PC-3 (cell line): ENCODE measurements around the gene AADACL4. TPM values are rescaled to one million over a fixed set of nuclear protein-coding genes. Genes with fewer than 3 reads are reported as not detected.

ENCODE experiments used
- ATAC-seq: fragments of 200-7000 bp; cut with Tn5 transposase; 2 replicates; pipeline ENCODE4 v1.9.1; 2020; ENCODE audit warnings: mild to moderate bottlenecking, moderate library complexity
- BruUV-seq: library from RNA; stranded (reverse); fragments of 400-500 nt; replicated peaks from 2 replicates; lab custom pipeline; 2021; lab: Mats Ljungman, UMichigan
- CTCF ChIA-PET: fragments of 300-600 bp; sonication (Branson Sonifier 250); formaldehyde crosslinking; loops from one replicate; lab custom pipeline; 2022; ENCODE audit warnings: antibody characterized with exemption; lab: Charles Lee
- POLR2A ChIA-PET: fragments of 300-600 bp; sonication (Branson Sonifier 250); formaldehyde crosslinking; loops from one replicate; lab custom pipeline; 2022; ENCODE audit warnings: antibody characterized with exemption; ENCODE audit not compliant: unreplicated experiment; lab: Charles Lee
- DNase-seq: peaks from one replicate; pipeline ENCODE4 v3.0.0-alpha.2; 2015
- H2AFZ ChIP-seq: fragments of 300-600 bp; sonication (generic); 2 replicates; pipeline ENCODE4 v1.6.0; 2016; ENCODE audit warnings: antibody characterized with exemption, low read length
- H3F3A ChIP-seq: fragments of 300-600 bp; sonication (generic); one replicate; pipeline ENCODE4 v1.6.0; 2017; ENCODE audit warnings: antibody characterized with exemption, low read length, control low read depth, mild to moderate bottlenecking; ENCODE audit not compliant: unreplicated experiment
- H3K27ac ChIP-seq: fragments of 300-600 bp; sonication (generic); 2 replicates; pipeline ENCODE4 v1.5.1; 2016; ENCODE audit warnings: mild to moderate bottlenecking, low read length
- H3K27me3 ChIP-seq: fragments of 300-600 bp; sonication (generic); 2 replicates; pipeline ENCODE4 v1.6.1; 2016; ENCODE audit warnings: low read length, mixed read lengths
- H3K36me3 ChIP-seq: fragments of 300-600 bp; sonication (generic); 2 replicates; pipeline ENCODE4 v1.6.1; 2016; ENCODE audit warnings: low read depth, mixed run types, low read length, mixed read lengths
- H3K4me1 ChIP-seq: fragments of 300-600 bp; sonication (generic); 2 replicates; pipeline ENCODE4 v1.5.1; 2016; ENCODE audit warnings: low read length; ENCODE audit not compliant: insufficient read depth
- H3K4me2 ChIP-seq: fragments of 300-600 bp; sonication (generic); 2 replicates; pipeline ENCODE4 v1.6.0; 2016; ENCODE audit warnings: low read length
- H3K4me3 ChIP-seq: fragments of 300-600 bp; sonication (generic); 2 replicates; pipeline ENCODE4 v1.5.1; 2016; ENCODE audit warnings: mild to moderate bottlenecking, low read length, mixed read lengths
- H3K79me2 ChIP-seq: fragments of 300-600 bp; sonication (generic); 2 replicates; pipeline ENCODE4 v1.6.1; 2017; ENCODE audit warnings: low read length, mixed read lengths
- H3K9ac ChIP-seq: fragments of 300-600 bp; sonication (generic); 2 replicates; pipeline ENCODE4 v1.6.0; 2016; ENCODE audit warnings: mild to moderate bottlenecking, low read length
- H3K9me2 ChIP-seq: fragments of 300-600 bp; sonication (generic); replicated peaks from 2 replicates; pipeline ENCODE4 v1.6.1; 2016; ENCODE audit warnings: mixed run types, low read length, mixed read lengths
- H3K9me3 ChIP-seq: fragments of 300-600 bp; sonication (generic); 2 replicates; pipeline ENCODE4 v1.6.1; 2016; ENCODE audit warnings: low read length, mixed read lengths
- H4K20me1 ChIP-seq: fragments of 300-600 bp; sonication (generic); 2 replicates; pipeline ENCODE4 v1.6.1; 2016; ENCODE audit warnings: low read length, mixed read lengths
- EZH2 ChIP-seq: fragments of 300-600 bp; sonication (generic); IDR thresholded peaks from one replicate; pipeline ENCODE4 v1.6.1; 2017; ENCODE audit warnings: antibody characterized with exemption, mild to moderate bottlenecking, low read length; ENCODE audit not compliant: unreplicated experiment
- EZH2phosphoT487 ChIP-seq: fragments of 300-600 bp; sonication (generic); IDR thresholded peaks from 2 replicates; pipeline ENCODE4 v1.6.1; 2018; ENCODE audit warnings: mild to moderate bottlenecking, antibody characterized with exemption, low read length, borderline replicate concordance
- intact Hi-C: fragments of 100-400 bp; cut with micrococcal nuclease; formaldehyde crosslinking; loops from 2 replicates; pipeline ENCODE4 v1.9.0; 2023
- total RNA-seq: library from RNA; depleted of rRNA; stranded (reverse); fragments of >200 nt; gene quantifications from 2 replicates; pipeline ENCODE4 v1.2.3, GENCODE V29; 2014
- TF ChIP-seq, protein P1 (sequence below): fragments of 300-600 bp; sonication (generic); conservative IDR thresholded peaks from 2 replicates; pipeline ENCODE4 v1.5.1; 2017; ENCODE audit warnings: antibody characterized with exemption, low read depth, mild to moderate bottlenecking, low read length

AADACL4 gene
- total RNA-seq, 1 experiment from 2014 or later, result not detected

DNA sequence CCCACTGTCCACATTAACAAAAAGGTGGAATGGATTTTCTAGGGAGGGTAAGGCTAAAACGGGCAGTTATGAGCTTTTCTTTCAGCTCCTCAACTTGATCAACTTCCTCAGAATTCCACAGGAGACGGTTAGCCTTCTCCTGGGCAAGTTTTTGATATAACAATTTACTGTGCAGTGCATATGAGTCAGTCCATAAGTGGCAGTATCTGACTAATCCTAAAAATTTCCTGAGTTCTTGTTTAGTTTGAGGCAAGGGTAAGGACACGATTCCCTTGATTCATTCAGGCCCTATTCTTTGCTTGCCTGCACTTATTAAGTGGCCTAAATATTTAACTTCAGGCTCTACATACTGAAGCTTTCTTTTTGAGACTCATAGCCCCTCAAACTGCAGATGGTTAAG, 65.8 kb downstream of the AADACL4 start:
- no peak overlapping the region for H3K9ac ChIP-seq
- BruUV-seq, result no TSS peak
- H3K9me2 ChIP-seq, result no peaks in the 10 kb centered on the region
- no peaks in the 10 kb centered on the region for H3K4me1 ChIP-seq
- POLR2A ChIA-PET, result no interaction called here
- H3K79me2 ChIP-seq, result no peaks in the 10 kb centered on the region
- intact Hi-C loops, result no loop called here
- CTCF ChIA-PET, result no interaction called here
- no peaks in the 10 kb centered on the region for H3K36me3 ChIP-seq
- ATAC-seq (no peak), DNase-seq (no peak)
- no peak overlapping the region for H3K4me3 ChIP-seq
- no peak for TF ChIP-seq EZH2phosphoT487
- TF ChIP-seq, protein P1, sequence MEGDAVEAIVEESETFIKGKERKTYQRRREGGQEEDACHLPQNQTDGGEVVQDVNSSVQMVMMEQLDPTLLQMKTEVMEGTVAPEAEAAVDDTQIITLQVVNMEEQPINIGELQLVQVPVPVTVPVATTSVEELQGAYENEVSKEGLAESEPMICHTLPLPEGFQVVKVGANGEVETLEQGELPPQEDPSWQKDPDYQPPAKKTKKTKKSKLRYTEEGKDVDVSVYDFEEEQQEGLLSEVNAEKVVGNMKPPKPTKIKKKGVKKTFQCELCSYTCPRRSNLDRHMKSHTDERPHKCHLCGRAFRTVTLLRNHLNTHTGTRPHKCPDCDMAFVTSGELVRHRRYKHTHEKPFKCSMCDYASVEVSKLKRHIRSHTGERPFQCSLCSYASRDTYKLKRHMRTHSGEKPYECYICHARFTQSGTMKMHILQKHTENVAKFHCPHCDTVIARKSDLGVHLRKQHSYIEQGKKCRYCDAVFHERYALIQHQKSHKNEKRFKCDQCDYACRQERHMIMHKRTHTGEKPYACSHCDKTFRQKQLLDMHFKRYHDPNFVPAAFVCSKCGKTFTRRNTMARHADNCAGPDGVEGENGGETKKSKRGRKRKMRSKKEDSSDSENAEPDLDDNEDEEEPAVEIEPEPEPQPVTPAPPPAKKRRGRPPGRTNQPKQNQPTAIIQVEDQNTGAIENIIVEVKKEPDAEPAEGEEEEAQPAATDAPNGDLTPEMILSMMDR, result no peak
- no peak for TF ChIP-seq EZH2
- H3K4me2 ChIP-seq, result no peak overlapping the region
- no peak overlapping the region for H3K27ac ChIP-seq
- H4K20me1 ChIP-seq, result no peaks in the 10 kb centered on the region
- H3K9me3 ChIP-seq, result no peaks in the 10 kb centered on the region
- H2AFZ ChIP-seq, result no peak overlapping the region
- H3K27me3 ChIP-seq, result peaks cover 10% of the 10 kb centered on the region
- H3F3A ChIP-seq, result no peaks in the 10 kb centered on the region

DNA sequence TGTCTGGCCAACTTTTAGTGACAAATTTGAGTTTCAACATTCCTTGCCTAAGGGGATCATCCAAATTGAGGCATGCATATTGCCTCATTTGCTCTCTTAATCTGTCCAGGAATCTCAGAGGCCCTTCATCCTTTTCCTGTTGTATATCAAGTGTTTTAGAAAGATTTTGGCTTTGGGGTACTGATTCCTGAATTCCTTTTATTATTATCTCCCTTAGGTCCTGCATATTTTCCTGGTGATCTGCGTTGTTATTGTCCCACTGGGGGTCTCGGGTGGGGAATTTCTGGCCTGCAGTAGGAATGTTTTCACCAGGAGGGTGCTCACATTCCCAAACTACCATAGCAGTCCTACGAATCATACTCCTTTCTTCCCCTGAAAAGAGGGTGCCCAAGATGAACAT, 67.7 kb downstream of the AADACL4 start:
- Histone ChIP-seq H3K9me3 (no peaks in the 10 kb centered on the region), H3K36me3 (no peaks in the 10 kb centered on the region), H3K4me2 (no peak overlapping the region), H3K79me2 (no peaks in the 10 kb centered on the region), H2AFZ (no peak overlapping the region), H3K4me1 (no peaks in the 10 kb centered on the region), H3F3A (no peaks in the 10 kb centered on the region), H3K27ac (no peak overlapping the region), H3K9ac (no peak overlapping the region), H3K4me3 (no peak overlapping the region), H3K9me2 (no peaks in the 10 kb centered on the region), H3K27me3 (peaks cover 12% of the 10 kb centered on the region), H4K20me1 (no peaks in the 10 kb centered on the region)
- DNase-seq (no peak), ATAC-seq (no peak)
- CTCF ChIA-PET, result no interaction called here
- POLR2A ChIA-PET, result no interaction called here
- intact Hi-C loops, result no loop called here
- TF ChIP-seq EZH2phosphoT487, result no peak
- TF ChIP-seq, protein P1, result no peak
- no peak for TF ChIP-seq EZH2
- BruUV-seq, result no TSS peak

DNA sequence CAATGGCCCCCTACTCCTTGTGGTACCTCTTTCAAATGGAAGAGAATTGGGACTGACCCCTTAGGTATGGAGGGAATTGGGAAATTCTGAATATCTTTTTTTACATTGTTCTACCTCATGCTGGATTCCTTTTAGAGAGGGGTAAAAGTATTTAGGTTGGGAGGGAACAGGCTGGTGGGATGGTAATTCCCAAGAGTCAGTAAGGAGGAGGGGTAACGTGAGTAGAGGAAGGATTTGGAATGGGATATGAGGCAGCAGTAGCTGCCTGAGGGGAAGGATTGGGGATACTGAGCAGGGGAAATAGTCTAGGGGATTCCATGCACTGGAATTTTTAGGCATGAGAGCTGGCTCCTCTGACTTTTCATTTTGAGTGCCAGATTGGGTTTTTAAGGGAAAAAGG, 68.2 kb downstream of the AADACL4 start:
- ChIA-PET CTCF (no interaction called here), POLR2A (no interaction called here)

More for the DNA sequence above, 68.2 kb downstream of the AADACL4 start:
- H4K20me1 ChIP-seq, result no peaks in the 10 kb centered on the region
- no peak for ATAC-seq
- intact Hi-C loops, result no loop called here
- H2AFZ ChIP-seq, result no peak overlapping the region
- BruUV-seq, result no TSS peak
- no peaks in the 10 kb centered on the region for H3K9me3 ChIP-seq
- H3K36me3 ChIP-seq, result no peaks in the 10 kb centered on the region
- no peak overlapping the region for H3K4me3 ChIP-seq
- TF ChIP-seq, protein P1, result no peak
- no peak for TF ChIP-seq EZH2
- TF ChIP-seq EZH2phosphoT487, result no peak
- no peak overlapping the region for H3K4me2 ChIP-seq
- peaks cover 13% of the 10 kb centered on the region for H3K27me3 ChIP-seq
- no peaks in the 10 kb centered on the region for H3K79me2 ChIP-seq
- no peak overlapping the region for H3K9ac ChIP-seq
- H3F3A ChIP-seq, result no peaks in the 10 kb centered on the region
- H3K4me1 ChIP-seq, result no peaks in the 10 kb centered on the region
- no peak for DNase-seq
- no peak overlapping the region for H3K27ac ChIP-seq
- no peaks in the 10 kb centered on the region for H3K9me2 ChIP-seq
